Calu3 (cell line): ENCODE data around the gene PTCD2. TPM values are rescaled to one million over a fixed set of nuclear protein-coding genes. Genes with fewer than 3 reads are reported as not detected.

Source experiments
- BruUV-seq: library from RNA; stranded (reverse); fragments of 400-500 nt; replicated peaks from 2 replicates; lab custom pipeline; 2021; lab: Mats Ljungman, UMichigan
- CTCF ChIA-PET: fragments of 300-600 bp; sonication (Branson Sonifier 250); formaldehyde crosslinking; loops from one replicate; lab custom pipeline; 2022; ENCODE audit warnings: antibody characterized with exemption; lab: Charles Lee
- DNase-seq: peaks from one replicate; pipeline ENCODE4 v3.0.0; 2022
- H3K27ac Mint-ChIP-seq: one replicate; pipeline ENCODE4 v1.8.0; 2022; ENCODE audit warnings: mixed read lengths; ENCODE audit not compliant: unreplicated experiment
- H3K27me3 Mint-ChIP-seq: one replicate; pipeline ENCODE4 v1.8.0; 2022; ENCODE audit warnings: mixed read lengths; ENCODE audit not compliant: unreplicated experiment
- H3K36me3 Mint-ChIP-seq: one replicate; pipeline ENCODE4 v1.8.0; 2022; ENCODE audit warnings: mild to moderate bottlenecking, moderate library complexity, mixed read lengths; ENCODE audit not compliant: insufficient read depth, unreplicated experiment
- H3K4me1 Mint-ChIP-seq: one replicate; pipeline ENCODE4 v1.8.0; 2022; ENCODE audit warnings: mild to moderate bottlenecking, low read depth, mixed read lengths; ENCODE audit not compliant: unreplicated experiment
- H3K4me3 Mint-ChIP-seq: one replicate; pipeline ENCODE4 v1.8.0; 2022; ENCODE audit warnings: mild to moderate bottlenecking, low read depth, moderate library complexity, mixed read lengths; ENCODE audit not compliant: unreplicated experiment
- H3K9me3 Mint-ChIP-seq: one replicate; pipeline ENCODE4 v1.8.0; 2022; ENCODE audit warnings: low read depth, mixed read lengths; ENCODE audit not compliant: unreplicated experiment
- intact Hi-C: fragments of 100-400 bp; cut with micrococcal nuclease; formaldehyde crosslinking; loops from one replicate; pipeline ENCODE4 v1.10.0; 2022; ENCODE audit not compliant: unreplicated experiment
- total RNA-seq: library from RNA; stranded (reverse); gene quantifications from 2 replicates; pipeline ENCODE4 v1.2.3, GENCODE V29; 2022
- TF ChIP-seq, protein P1 (sequence below): fragments of 200-600 bp; IDR thresholded peaks from one replicate; pipeline ENCODE4 v1.8.0; 2022; ENCODE audit warnings: antibody characterized with exemption; ENCODE audit not compliant: unreplicated experiment

The PTCD2 gene
- total RNA-seq, 1 experiment from 2014 or later, result 14.3 TPM

DNA sequence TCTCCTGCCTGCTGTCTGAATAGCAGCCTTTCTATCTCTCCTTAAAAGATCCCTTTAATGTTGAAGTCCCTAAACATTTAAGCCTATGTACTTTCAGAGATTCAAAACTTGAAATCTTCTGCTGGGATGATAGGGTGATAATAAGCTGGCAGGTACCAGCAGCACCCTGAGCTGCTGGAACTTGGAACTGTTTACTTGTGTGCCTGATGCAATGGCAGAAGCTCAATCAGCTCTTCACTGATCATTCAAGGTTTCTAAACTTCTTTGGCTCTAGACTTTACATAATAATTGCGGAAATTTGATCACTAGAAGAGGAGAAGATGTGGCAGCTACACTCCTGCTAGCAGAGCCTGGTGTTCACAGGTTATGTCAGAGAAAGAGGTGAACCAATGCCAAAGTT lies 27.8 kb upstream of the PTCD2 start:
- intact Hi-C loops, result no loop called here
- no peak for DNase-seq
- CTCF ChIA-PET, result interaction anchor here (0.7 kb wide), 2 partner anchors 21 to 224 kb away, joined by 3 to 4 read pairs; no protein-coding TSS in a partner anchor
- TF ChIP-seq, protein P1, sequence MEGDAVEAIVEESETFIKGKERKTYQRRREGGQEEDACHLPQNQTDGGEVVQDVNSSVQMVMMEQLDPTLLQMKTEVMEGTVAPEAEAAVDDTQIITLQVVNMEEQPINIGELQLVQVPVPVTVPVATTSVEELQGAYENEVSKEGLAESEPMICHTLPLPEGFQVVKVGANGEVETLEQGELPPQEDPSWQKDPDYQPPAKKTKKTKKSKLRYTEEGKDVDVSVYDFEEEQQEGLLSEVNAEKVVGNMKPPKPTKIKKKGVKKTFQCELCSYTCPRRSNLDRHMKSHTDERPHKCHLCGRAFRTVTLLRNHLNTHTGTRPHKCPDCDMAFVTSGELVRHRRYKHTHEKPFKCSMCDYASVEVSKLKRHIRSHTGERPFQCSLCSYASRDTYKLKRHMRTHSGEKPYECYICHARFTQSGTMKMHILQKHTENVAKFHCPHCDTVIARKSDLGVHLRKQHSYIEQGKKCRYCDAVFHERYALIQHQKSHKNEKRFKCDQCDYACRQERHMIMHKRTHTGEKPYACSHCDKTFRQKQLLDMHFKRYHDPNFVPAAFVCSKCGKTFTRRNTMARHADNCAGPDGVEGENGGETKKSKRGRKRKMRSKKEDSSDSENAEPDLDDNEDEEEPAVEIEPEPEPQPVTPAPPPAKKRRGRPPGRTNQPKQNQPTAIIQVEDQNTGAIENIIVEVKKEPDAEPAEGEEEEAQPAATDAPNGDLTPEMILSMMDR, result no peak
- Mint-ChIP-seq H3K27ac (no peak overlapping the region), H3K36me3 (peaks cover 11% of the 10 kb centered on the region), H3K4me1 (no peaks in the 10 kb centered on the region), H3K27me3 (no peaks in the 10 kb centered on the region), H3K4me3 (no peak overlapping the region), H3K9me3 (no peaks in the 10 kb centered on the region)
- BruUV-seq, result no TSS peak

DNA sequence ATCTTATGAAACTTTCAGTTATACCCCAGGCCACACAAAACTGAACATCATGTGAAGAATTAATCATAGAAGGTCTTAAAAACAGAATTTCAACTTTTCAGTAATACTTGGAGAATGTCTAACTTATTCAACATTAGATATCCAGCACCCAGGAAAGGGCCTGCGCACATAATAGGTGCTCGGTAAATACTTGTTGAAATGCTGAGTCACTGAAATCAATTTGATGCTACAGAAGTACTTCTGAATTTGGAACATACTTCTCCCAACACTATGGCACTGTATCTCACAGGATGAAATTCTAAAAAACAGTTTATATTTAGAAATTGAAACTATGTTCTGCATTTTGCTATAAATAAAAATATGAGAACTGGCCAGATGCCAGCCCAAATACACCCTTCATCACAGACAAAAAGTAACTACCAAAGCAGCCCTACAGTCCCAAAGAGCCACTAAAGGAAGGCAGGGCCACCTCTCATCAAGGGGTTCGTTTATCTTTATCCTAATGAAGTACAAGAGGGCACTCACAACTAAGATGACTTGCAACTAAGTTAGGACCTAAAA lies 26.6 kb upstream of the PTCD2 start:
- CTCF ChIA-PET, result interaction anchor here (0.6 to 0.7 kb wide), 2 partner anchors 193 to 821 kb away, joined by 3 read pairs; no protein-coding TSS in a partner anchor
- TF ChIP-seq, protein P1, result no peak
- no peak for DNase-seq
- H3K4me1 Mint-ChIP-seq, result no peaks in the 10 kb centered on the region
- no TSS peak for BruUV-seq
- no peak overlapping the region for H3K4me3 Mint-ChIP-seq
- no peaks in the 10 kb centered on the region for H3K9me3 Mint-ChIP-seq
- H3K36me3 Mint-ChIP-seq, result peaks cover 11% of the 10 kb centered on the region
- H3K27ac Mint-ChIP-seq, result no peak overlapping the region
- intact Hi-C loops, result no loop called here
- H3K27me3 Mint-ChIP-seq, result no peaks in the 10 kb centered on the region

DNA sequence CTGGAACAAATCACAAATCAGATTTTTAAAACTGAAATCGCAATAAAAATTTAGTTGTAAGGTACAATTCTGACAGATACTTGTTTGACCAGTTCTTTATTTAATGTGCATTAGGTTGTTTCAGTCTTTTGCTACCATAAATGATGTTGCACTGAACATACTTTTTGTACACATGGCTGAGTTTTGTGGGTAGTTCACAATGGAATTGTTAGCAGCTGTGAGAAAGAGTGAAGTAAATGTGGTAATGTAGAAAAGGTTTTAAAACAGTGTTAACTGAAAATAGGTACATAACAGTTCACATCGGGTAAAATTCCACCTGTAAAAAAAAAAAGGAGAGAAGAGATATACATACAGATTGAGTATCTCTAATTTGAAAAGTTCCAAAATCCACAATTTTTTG lies 25.7 kb upstream of the PTCD2 start:
- no peak for DNase-seq
- Mint-ChIP-seq H3K4me1 (no peaks in the 10 kb centered on the region), H3K9me3 (no peaks in the 10 kb centered on the region), H3K4me3 (no peak overlapping the region), H3K36me3 (peaks cover 11% of the 10 kb centered on the region), H3K27ac (no peak overlapping the region), H3K27me3 (no peaks in the 10 kb centered on the region)
- TF ChIP-seq, protein P1, result no peak
- no TSS peak for BruUV-seq
- intact Hi-C loops, result no loop called here
- CTCF ChIA-PET, result no interaction called here

DNA sequence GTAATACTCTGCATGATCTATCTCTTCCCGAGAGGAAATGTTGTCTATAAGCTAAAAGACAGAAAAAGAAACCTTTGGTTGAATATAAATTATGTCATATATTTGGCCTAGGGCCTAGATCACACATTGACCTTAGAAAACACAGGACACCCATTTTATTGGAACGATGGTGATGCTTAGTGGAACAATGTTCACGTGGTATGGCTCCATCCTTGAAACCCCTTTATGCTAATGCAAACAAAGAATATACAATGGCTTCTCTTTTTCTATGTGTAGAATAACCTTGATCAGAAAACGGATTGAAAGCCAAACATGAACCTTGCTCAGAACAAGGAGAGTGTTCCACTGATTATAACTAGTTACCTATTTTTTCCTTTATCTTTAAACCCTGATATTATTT lies 24.6 kb upstream of the PTCD2 start:
- intact Hi-C loops, result no loop called here
- BruUV-seq, result no TSS peak

More for the DNA sequence above, 24.6 kb upstream of the PTCD2 start:
- CTCF ChIA-PET, result no interaction called here
- Mint-ChIP-seq H3K36me3 (peaks cover 11% of the 10 kb centered on the region), H3K4me3 (no peak overlapping the region), H3K27ac (no peak overlapping the region), H3K27me3 (no peaks in the 10 kb centered on the region), H3K4me1 (peaks cover 9% of the 10 kb centered on the region), H3K9me3 (no peaks in the 10 kb centered on the region)
- TF ChIP-seq, protein P1, result no peak
- no peak for DNase-seq
